ENCODE measurements around the gene CYB5R3.
"Not testable (repeated sequence)": the region's sequence is repeated elsewhere in the genome, so short reads cannot be mapped to it uniquely, and the experiment has no call there.

Gene CYB5R3

GRCh38 chr22:42620084-42620483 is 29.1 kb downstream of the CYB5R3 start:
- no peak for DNase-seq (ENCODE audit: low read depth)
- TF ChIP-seq CTCF (conservative IDR thresholded peaks at IDR 0.05; ENCODE audit: control insufficient read depth, insufficient read depth, low read depth, low read length) = no peak
- no peak overlapping the region for H3K4me3 ChIP-seq (ENCODE audit: control insufficient read depth, low read depth, low read length)

- no peak for TF ChIP-seq CTCF (conservative IDR thresholded peaks at IDR 0.05; ENCODE audit: control insufficient read depth, insufficient read depth, low read depth, low read length)
- no peak for DNase-seq (ENCODE audit: low read depth)
- H3K4me3 ChIP-seq (ENCODE audit: control insufficient read depth, low read depth, low read length) = no peak overlapping the region
Measured at GRCh38 chr22:42619261-42620063, 29.7 kb downstream of the CYB5R3 start.

GRCh38 chr22:42617155-42617983 is 31.8 kb downstream of the CYB5R3 start:
- TF ChIP-seq CTCF (conservative IDR thresholded peaks at IDR 0.05; ENCODE audit: control insufficient read depth, insufficient read depth, low read depth, low read length) = no peak
- DNase-seq (ENCODE audit: low read depth) = no peak
- H3K4me3 ChIP-seq (ENCODE audit: control insufficient read depth, low read depth, low read length) = no peak overlapping the region

DNA sequence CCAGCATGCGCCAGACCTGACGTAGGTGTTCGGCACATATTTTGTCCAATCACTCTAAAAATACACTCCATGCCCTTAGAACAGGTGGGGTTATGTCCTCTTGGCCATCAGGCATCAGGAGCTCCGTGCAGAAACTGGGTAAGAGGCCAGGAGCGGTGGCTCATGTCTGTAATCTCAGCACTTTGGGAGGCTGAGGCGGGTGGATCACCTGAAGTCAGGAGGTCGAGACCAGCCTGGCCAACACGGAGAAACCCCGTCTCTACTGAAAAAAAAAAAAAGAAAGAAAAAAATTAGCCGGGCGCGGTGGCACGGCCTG is 33.4 kb downstream of the CYB5R3 start:
- DNase-seq (ENCODE audit: low read depth) = not testable (repeated sequence)
- peak overlapping the region; percentile 1 for H3K4me3 ChIP-seq (ENCODE audit: control insufficient read depth, low read depth, low read length)

DNA sequence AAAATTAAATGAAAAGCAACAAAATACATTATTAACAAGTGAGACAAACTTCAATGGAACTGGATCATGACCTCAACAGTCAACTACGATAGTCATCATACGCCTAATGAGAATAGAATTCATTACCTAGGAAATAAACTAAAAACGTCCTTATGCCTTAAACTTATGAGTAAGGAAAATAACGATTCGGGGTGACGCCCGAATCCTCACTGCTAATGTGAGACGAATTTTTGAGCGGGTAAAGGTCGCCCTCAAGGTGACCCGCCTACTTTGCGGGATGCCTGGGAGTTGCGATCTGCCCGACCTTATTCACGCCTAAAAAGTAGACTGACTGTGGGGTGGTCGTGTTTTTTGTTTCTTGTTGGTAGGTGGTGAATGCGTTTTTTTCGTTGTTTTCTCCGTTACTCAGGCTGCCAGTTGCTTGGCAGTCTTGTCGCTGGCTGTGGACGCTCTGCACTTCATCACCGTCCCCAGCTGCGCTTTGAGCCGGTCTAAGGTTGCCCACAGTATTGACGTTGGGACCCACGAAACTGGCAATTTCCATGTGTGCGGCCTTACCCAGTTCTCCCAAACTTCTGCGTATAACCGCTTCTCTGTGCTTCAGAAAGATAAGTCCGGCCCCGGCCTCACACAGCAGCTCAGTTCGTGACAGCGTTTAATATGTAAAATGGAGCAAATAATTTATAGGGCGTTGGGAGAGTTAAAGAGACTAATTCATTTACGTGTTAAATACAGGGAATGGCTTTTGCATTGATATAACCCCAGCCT is 33.9 kb downstream of the CYB5R3 start:
- TF ChIP-seq CTCF (conservative IDR thresholded peaks at IDR 0.05; ENCODE audit: control insufficient read depth, insufficient read depth, low read depth, low read length) = no peak

DNA sequence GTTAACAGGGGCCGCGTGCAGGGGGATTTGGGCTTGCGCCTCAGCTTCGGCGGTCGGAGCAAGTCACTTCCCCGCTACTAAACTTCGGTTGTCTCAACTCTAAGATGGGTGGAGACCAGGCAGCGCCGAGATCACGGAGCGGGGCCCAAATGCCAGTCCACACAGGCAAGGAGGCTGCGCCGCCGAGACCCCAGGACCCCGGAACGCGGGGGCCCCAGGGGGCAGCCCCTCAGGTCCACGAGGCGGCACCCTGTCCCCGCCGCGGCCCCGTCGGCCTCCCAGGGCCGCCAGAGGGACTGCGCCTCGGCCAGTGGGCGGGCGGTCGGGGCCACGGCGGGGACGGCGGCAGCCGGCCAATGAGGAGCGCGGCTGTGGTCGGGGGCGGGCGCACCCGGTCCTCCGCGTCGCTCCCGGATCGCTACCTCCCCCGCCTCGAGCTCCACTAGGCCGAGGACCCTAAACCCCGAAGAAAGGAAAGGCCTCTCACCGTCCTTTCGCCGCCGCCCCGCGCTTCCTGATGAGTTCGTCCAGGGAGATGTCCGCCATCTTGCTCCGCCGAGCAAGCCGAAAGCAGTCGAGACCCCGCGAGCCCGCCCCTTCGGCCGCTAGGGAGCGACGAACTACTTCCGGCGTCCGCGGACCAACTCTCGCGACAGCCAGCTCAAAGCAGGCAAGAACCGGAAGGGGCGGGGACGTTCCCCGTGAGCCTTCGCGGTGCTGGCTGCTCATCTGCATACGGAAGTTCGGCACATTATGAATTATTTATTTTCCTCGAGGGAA is 34.7 kb downstream of the CYB5R3 start, which contains the start of gene POLDIP3:
Gene POLDIP3 (minus strand): TSS at position 572 of the 780 bp plus-strand sequence. CDS start 26 bp downstream, at position 546.
- no peak for TF ChIP-seq CTCF (conservative IDR thresholded peaks at IDR 0.05; ENCODE audit: control insufficient read depth, insufficient read depth, low read depth, low read length)
- peak within 1 kb of the TSS; percentile 72 for H3K4me3 ChIP-seq (ENCODE audit: control insufficient read depth, low read depth, low read length)
- DNase-seq (ENCODE audit: low read depth) = peak; percentile 98

More for the DNA sequence above, 33.9 kb downstream of the CYB5R3 start:
- peak; percentile 99 for DNase-seq (ENCODE audit: low read depth)
- peak overlapping the region; percentile 72 for H3K4me3 ChIP-seq (ENCODE audit: control insufficient read depth, low read depth, low read length)
